ENCODE results near the gene ZFAND3. TPM values are rescaled to one million over a fixed set of nuclear protein-coding genes. Genes with fewer than 3 reads are reported as not detected.

The ZFAND3 gene
- total RNA-seq, 1 donor from 2014 or later: 84.4 TPM

DNA sequence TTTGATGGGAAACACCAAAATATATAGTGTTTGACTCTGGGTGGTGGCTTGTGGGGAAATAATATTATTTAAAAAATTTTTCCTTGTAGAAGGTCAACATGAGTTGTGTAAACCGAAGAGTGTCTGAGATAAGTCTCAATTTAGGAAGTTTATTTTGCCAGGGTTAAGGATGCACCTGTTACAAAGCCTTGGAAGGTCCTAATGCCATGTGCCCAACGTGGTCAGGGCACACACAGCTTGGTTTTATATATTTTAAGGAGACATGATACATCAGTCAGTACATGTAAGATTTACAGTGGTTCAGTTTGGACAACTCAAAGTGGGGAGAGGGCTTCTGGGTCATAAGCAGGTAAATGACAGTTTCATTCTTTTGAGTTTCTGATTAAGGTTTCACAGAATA is 162.1 kb downstream of the ZFAND3 start:
- no peaks in the 10 kb centered on the region for H3K9me3 Mint-ChIP-seq (ENCODE audit: unreplicated experiment)
- TF ChIP-seq, protein P1, sequence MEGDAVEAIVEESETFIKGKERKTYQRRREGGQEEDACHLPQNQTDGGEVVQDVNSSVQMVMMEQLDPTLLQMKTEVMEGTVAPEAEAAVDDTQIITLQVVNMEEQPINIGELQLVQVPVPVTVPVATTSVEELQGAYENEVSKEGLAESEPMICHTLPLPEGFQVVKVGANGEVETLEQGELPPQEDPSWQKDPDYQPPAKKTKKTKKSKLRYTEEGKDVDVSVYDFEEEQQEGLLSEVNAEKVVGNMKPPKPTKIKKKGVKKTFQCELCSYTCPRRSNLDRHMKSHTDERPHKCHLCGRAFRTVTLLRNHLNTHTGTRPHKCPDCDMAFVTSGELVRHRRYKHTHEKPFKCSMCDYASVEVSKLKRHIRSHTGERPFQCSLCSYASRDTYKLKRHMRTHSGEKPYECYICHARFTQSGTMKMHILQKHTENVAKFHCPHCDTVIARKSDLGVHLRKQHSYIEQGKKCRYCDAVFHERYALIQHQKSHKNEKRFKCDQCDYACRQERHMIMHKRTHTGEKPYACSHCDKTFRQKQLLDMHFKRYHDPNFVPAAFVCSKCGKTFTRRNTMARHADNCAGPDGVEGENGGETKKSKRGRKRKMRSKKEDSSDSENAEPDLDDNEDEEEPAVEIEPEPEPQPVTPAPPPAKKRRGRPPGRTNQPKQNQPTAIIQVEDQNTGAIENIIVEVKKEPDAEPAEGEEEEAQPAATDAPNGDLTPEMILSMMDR (IDR thresholded peaks at IDR 0.05): no peak
- no peaks in the 10 kb centered on the region for H3K27me3 Mint-ChIP-seq (ENCODE audit: unreplicated experiment)
- no peak overlapping the region for H3K27ac Mint-ChIP-seq (ENCODE audit: unreplicated experiment)
- peaks cover 3% of the 10 kb centered on the region for H3K36me3 Mint-ChIP-seq (ENCODE audit: unreplicated experiment)
- DNase-seq (ENCODE audit: extremely low spot score, unreplicated experiment): no peak
- peaks cover 46% of the 10 kb centered on the region for H3K4me1 Mint-ChIP-seq (ENCODE audit: unreplicated experiment)
- no peak overlapping the region for H3K4me3 Mint-ChIP-seq (ENCODE audit: unreplicated experiment)

DNA sequence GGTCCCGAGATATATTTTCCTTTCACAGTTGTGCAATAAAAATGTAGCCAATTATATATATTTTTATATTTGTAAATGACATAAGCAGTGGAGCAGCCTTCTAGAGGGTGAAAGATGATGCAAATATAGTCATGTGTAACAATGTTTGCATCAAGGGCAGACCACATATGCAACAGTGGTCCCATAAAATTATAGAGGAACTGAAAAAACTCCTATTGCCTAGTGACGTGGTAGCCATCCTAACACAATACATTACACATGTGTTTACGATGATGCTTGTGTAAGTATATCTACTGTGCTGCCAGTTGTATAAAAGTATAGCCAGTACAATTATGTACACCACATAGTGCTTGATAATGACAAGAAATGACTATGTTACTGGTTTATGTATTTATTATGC is 162.8 kb downstream of the ZFAND3 start:
- Mint-ChIP-seq H3K4me1 (ENCODE audit: unreplicated experiment) (peaks cover 53% of the 10 kb centered on the region), H3K27ac (ENCODE audit: unreplicated experiment) (no peak overlapping the region), H3K9me3 (ENCODE audit: unreplicated experiment) (no peaks in the 10 kb centered on the region), H3K4me3 (ENCODE audit: unreplicated experiment) (no peak overlapping the region), H3K36me3 (ENCODE audit: unreplicated experiment) (peaks cover 3% of the 10 kb centered on the region), H3K27me3 (ENCODE audit: unreplicated experiment) (no peaks in the 10 kb centered on the region)
- no peak for DNase-seq (ENCODE audit: extremely low spot score, unreplicated experiment)
- TF ChIP-seq, protein P1 (IDR thresholded peaks at IDR 0.05): no peak

DNA sequence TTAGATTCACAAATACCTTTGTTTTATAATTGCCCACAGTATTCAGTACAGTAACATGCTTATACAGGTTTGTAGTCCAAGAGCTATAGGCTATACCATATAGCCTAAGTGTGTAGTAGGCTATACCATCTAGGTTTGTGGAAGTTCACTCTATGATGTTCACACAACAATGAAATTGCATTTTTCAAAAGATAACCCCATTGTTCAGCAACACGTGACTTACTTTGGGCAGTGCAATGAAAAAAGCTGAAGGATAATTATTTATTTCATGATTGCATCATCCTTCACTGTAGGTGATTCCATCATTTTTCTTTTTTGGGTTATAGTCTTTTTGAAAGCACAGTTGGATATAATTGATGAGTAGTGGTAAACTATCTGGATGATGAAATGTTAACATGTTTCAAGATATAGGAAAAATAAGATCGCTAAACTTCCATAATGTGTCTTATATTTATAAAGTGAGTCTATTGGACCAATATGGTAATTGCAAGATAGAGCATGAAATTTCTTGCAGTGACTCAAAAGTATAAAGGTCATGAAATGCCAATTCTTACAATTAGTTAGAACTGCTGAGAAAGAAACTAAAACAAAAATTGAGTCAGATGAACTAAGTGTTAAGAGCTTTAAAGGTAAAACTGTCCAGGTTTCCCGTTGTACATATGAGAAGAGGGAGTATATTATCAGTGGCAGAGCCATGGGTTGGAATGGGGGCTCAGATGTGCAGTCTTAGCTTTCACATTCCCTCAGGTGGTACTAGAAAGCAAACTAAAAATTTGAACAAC is 164.4 kb downstream of the ZFAND3 start:
- DNase-seq (ENCODE audit: extremely low spot score, unreplicated experiment): no peak
- no peak overlapping the region for H3K27ac Mint-ChIP-seq (ENCODE audit: unreplicated experiment)
- no peaks in the 10 kb centered on the region for H3K27me3 Mint-ChIP-seq (ENCODE audit: unreplicated experiment)
- H3K4me1 Mint-ChIP-seq (ENCODE audit: unreplicated experiment): peaks cover 67% of the 10 kb centered on the region
- H3K36me3 Mint-ChIP-seq (ENCODE audit: unreplicated experiment): no peaks in the 10 kb centered on the region
- no peak overlapping the region for H3K4me3 Mint-ChIP-seq (ENCODE audit: unreplicated experiment)
- TF ChIP-seq, protein P1 (IDR thresholded peaks at IDR 0.05): no peak
- no peaks in the 10 kb centered on the region for H3K9me3 Mint-ChIP-seq (ENCODE audit: unreplicated experiment)

DNA sequence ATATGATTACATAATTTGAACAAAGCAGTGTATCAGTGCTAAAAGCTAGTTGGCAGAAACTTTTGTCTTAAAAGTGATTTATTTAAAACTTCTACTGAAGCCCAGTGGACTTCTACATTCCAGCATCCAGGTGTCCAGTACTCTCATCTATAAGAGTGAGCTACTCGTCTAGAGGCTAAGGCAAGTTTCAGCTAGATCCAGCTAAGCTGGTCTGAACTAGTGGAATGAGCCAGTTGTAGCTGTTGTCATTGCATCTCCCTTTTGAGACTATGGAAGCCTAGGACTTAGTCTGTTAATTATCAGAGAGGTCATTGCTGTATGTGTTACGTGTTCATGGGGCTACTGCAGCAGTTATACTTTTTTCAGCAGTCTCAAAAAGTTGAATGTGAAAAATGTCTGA is 165.1 kb downstream of the ZFAND3 start:
- Mint-ChIP-seq H3K4me3 (ENCODE audit: unreplicated experiment) (no peak overlapping the region), H3K27ac (ENCODE audit: unreplicated experiment) (no peak overlapping the region), H3K4me1 (ENCODE audit: unreplicated experiment) (peaks cover 68% of the 10 kb centered on the region), H3K9me3 (ENCODE audit: unreplicated experiment) (no peaks in the 10 kb centered on the region), H3K27me3 (ENCODE audit: unreplicated experiment) (no peaks in the 10 kb centered on the region), H3K36me3 (ENCODE audit: unreplicated experiment) (no peaks in the 10 kb centered on the region)
- DNase-seq (ENCODE audit: extremely low spot score, unreplicated experiment): no peak
- TF ChIP-seq, protein P1 (IDR thresholded peaks at IDR 0.05): no peak

DNA sequence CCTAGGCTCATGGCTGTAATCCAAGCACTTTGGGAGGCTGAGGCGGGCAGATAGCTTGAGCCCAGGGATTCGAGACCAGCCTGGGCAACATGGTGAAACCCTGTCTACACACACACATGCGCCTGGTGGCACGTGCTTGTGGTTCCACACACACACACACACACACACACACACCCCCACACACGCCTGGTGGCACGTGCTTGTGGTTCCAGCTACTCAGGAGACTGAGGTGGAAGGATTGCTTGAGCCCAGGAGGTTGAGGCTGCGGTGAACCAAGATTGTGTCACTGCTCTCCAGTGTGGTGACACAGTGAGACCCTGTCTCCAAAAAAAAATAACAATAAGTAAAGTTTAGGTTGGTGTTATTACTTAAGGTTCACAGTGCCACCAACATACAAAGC is 165.8 kb downstream of the ZFAND3 start:
- peaks cover 66% of the 10 kb centered on the region for H3K4me1 Mint-ChIP-seq (ENCODE audit: unreplicated experiment)
- no peak overlapping the region for H3K27ac Mint-ChIP-seq (ENCODE audit: unreplicated experiment)
- no peak for DNase-seq (ENCODE audit: extremely low spot score, unreplicated experiment)

More for the DNA sequence above, 165.8 kb downstream of the ZFAND3 start:
- Mint-ChIP-seq H3K27me3 (ENCODE audit: unreplicated experiment) (no peaks in the 10 kb centered on the region), H3K36me3 (ENCODE audit: unreplicated experiment) (no peaks in the 10 kb centered on the region), H3K9me3 (ENCODE audit: unreplicated experiment) (no peaks in the 10 kb centered on the region), H3K4me3 (ENCODE audit: unreplicated experiment) (no peak overlapping the region)
- TF ChIP-seq, protein P1 (IDR thresholded peaks at IDR 0.05): no peak
